ENCODE results near the gene TOR2A.
"Not testable (repeated sequence)": the region's sequence is repeated elsewhere in the genome, so short reads cannot be mapped to it uniquely, and the experiment has no call there.

The TOR2A gene

DNA sequence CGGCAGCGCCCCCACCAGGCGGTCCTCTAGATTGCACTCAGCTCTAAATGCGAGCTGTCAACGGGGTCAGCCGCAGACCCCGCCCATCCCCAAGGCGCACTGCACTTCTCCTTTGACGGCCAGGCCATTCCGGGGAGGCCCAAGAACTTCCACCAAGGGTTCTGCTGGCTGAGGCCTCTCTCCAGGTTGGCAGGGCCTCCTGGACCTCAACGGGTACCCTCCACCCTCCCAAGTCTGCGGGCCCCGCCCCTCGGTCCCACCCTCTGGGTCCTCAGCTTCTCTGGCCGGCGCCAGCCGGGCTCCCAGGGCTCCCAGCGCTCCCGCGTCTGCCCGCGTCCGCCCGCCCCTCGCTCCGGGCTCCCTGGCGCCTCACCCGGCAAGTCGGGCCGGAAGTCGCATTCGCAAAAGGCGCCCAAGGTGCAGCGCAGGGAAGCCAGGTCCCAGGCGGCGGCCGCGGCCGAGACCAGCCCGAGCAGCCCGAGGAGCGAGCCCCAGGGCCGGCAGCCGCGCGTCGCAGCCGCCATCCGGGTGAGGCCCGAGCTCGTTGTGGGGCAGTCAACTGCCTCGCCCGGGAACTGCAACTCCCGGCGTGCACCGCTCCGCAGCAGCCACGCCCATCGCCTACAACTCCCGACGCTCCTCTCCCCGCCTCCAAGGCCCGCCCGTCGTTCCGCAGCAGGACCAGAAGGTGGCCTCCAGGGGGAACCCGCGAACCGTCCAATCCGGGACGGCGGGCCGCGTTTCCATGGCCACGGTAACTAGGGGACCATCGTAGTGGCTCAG is at the start of gene TOR2A:
TSS of gene TOR2A (minus strand) at position 548 of the 783 bp plus-strand sequence. CDS start at position 524, 24 bp downstream.
- peak; percentile 99 for DNase-seq

- no peak for DNase-seq
These were observed 48.3 kb upstream of the TOR2A start for GRCh38 chr9:127783111-127784008.

GRCh38 chr9:127781806-127782205 is 46.7 kb upstream of the TOR2A start:
- DNase-seq = no peak

DNA sequence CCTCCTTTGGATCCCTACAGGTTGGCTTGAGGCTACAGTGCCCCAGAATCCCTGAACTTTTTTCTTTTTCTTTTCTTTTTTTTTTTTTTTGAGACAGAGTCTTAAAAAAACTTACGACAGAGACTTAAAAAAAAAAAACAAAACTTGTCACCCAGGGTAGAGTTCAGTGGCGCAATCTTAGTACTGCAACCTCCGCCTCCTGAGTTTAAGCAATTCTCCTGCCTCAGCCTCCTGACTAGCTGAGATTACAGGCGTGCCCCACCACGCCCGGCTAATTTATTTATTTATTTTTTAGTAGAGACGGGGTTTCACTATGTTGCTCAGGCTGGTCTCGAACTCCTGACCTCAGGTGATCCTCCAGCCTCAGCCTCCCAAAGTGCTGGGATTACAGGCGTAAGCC is 45.8 kb upstream of the TOR2A start:
- DNase-seq = not testable (repeated sequence)

DNA sequence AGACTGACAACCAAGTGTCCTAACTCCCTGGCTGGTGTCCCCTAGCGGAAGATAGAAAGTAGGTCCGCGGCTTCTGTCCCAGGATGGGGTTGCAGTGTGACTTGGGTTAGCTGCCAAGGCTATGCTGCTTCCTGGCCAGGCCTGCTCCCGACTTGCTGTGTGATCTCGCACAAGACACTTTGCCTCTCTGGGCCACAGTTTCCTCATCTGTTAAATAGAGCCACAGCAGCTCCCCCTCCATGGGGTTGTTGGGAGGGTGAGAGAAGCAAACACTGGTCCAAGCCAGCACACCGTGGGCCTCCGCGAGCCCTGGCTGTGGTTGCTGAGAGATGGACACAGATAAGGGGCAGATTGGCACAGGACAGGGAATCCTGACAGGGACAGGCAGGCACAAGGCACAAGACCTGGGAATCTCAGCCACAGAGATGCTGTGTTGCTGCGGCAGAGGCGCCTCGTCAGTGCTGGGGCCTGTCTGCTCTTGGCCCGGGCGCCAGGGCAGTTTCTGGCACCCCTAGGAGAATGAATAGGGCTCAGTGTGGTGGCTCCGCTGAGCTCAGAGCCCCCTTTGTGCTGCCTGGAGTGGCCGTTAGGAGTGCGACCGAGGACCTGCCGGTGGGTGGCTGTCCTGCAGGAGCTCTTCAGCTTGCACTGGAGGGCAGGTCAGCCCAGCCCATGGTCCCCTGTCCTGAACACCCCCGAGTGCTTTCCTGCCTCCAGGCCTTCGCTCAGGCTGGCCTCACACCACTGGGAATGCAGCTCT is 45.2 kb upstream of the TOR2A start:
- DNase-seq = no peak

DNA sequence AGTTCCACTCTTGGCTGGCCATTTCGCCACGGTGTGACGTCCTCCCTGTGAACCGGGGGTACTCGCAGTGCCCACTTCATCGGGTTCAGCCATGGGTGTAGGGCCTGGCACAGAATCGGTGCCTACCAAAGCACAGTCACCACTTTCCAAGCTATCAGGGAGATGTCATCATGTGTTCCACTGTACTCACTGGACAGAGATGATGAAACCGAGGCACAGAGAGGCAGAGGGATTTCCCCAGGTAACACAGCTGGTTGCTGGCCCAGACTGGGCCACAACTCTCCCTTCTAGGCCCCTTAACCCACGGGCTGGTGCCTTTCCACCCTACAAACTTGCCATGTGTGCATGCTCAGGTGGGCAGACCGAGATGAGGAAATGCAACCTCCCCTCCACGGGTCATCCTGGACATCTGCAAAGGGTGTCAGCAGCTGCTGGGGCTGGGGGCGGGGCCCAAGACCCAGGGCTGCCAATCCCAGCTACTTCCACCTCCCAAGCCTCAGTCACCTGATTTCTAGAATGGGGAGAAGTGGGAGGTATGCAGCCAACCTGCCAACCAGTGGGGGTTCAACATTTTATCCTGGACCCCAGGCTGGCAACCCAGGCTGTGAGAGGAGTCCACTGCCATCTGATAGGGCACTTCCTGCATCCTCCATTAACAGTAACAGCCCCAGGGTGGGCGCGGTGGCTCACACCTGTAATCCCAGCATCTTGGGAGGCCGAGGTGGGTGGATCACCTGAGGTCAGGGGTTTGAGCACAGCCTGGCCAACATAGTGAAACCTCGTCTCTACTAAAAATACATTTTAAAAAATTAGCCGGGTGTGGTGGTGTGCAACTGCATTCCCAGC is 44.3 kb upstream of the TOR2A start:
- DNase-seq = no peak

DNA sequence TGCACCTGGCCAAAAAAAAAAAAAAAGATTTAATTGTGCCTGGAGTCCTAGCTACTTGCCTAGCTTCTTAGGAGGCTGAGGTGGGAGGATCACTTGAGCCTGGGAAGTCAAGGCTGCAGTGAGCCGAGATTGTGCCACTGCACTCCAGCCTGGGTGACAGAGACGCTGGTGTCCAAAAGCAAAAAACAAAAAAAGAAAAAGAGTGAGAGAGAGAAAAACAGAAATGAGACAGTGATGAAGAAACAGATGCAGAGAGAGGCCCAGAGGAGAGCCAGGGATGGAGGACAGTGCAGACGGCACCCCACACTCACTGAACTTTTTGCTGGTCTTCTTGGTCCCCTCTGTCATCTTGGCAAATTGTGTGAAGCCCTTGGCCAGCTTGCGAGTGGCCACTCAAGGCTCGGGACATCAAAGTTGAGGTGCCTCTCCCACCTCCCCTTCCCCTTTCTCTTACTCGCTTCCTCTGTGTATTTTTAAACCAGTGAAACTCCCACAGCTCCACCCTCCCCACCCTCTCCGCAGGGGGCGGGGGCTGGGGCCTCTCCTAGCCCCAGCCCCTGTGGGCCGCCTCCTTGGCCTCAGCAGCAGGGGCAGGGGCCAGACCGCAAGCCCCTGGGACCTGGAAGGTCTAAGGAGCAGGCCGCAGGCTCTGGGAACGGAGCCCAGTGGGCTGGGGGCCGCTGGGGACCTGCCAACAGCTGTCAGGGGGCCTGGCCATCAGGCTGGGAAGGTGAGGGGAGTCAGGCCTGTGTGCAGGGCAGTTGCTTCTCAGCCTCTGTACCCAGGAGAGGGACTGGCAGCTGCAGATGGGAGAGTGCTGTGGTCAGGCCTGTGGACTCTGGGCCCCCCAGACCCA is 43.4 kb upstream of the TOR2A start, which contains the start of gene SH2D3C:
TSS of gene SH2D3C (minus strand) at position 387 of the 856 bp plus-strand sequence. CDS start at position 348, 39 bp downstream.
- no peak for DNase-seq

DNA sequence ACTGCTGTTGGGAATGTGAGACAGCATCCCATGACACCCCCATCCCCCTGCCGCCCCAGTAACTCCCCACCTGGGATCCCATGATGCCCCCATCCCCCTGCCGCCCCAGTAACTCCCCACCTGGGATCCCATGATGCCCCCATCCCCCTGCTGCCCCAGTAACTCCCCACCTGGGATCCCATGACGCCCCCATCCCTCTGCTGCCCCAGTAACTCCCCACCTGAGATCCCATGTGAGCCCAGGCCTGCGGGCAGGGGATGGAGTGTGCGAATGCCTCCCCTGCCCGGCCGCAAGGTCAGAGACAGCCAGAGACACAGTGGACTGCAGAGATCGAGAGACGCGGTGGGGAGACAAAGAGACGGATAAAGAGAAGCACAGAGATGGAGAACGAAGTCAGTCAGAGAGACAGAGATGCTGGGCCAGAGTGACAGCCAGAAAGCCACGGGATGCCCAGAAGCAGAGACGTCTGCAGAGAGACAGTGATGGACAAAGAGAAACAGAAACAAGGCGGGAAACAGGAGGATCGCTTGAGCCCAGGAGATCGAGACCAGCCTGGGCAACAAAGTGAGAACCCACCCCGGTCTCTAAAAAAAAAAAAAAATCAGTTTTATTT is 42.4 kb upstream of the TOR2A start:
- no peak for DNase-seq

DNA sequence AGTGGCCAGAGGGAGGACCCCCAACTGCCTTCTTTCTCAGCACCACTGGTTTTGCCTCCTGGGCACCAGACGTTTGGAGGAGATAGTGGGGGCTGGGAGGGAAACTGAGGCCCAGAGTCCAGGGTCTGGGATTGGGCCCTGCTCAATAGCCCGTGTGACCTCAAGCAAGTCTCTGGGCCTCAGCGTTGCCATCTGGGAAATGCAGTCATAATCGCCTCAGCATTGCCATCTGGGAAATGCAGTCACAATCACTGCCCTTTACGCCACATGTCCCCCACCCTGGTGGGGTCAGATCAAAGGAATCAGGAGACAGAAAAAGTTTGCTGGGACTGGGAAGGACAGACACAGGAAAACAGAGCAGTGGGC is 41.8 kb upstream of the TOR2A start:
- DNase-seq = no peak

- no peak for DNase-seq
These were observed 41.3 kb upstream of the TOR2A start for GRCh38 chr9:127776195-127776923.

GRCh38 chr9:127773981-127774380 is 38.9 kb upstream of the TOR2A start:
- no peak for DNase-seq

DNA sequence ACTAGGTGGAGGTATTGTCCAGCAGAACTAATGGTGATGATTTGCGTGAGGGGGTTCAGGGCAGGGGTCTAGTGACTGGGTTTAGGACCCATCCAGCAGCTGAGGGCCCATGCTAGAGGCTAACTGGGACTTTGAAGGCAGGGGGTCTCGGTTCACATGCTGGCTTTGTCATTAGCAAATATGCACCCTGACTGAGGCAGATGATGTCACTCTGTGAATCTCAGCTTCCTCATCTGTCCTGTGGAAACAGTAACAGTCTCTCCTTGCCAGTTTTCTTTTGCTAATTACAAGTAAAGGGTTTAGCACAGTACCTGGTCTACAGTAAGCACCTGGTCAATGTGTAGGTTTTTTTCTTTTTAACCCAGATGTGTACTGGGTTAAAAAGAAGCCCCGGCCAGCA is 38.2 kb upstream of the TOR2A start:
- no peak for DNase-seq

DNA sequence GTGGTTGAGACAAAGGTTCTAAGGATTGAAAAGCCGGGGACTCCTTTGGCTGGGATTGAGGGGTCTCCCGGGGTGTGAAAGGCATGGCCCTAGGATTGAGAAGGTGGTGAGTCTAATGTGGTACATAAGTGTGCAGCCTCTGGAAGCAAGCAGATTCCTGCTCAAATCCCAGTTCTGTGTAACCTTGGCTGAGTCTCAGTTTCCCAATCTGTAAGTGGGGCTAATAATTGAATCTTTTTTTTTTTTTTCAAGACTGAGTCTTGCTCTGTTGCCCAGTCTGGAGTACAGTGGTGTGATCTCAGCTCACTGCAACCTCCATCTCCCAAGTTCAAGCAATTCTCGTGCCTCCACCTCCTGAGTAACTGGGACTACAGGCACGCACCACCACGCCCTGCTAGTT is 37.5 kb upstream of the TOR2A start:
- DNase-seq = no peak

GRCh38 chr9:127771570-127772189 is 36.6 kb upstream of the TOR2A start:
- no peak for DNase-seq

- peak; percentile 98 for DNase-seq
These were observed 35.9 kb upstream of the TOR2A start for GRCh38 chr9:127770905-127771569.

DNA sequence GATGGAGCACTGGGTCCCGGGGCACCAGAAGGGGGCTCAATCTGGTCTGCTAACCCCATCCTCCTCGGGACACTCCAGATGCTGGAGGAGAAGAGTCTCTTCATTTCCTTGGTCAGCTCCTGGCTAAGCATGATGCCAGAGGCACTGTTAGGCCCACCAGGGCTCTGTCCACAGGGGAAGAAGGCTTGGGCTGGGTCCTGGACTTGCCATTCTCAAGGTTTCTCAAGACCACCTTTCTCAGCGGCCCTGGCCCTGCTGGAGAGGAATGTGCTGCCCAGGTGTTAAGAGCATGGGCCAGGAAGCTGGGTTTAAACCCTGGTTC is 35.5 kb upstream of the TOR2A start:
- no peak for DNase-seq

- DNase-seq = no peak
These were observed 35.0 kb upstream of the TOR2A start for GRCh38 chr9:127769929-127770582.

- DNase-seq = no peak
These were observed 34.0 kb upstream of the TOR2A start for GRCh38 chr9:127769101-127769500.

DNA sequence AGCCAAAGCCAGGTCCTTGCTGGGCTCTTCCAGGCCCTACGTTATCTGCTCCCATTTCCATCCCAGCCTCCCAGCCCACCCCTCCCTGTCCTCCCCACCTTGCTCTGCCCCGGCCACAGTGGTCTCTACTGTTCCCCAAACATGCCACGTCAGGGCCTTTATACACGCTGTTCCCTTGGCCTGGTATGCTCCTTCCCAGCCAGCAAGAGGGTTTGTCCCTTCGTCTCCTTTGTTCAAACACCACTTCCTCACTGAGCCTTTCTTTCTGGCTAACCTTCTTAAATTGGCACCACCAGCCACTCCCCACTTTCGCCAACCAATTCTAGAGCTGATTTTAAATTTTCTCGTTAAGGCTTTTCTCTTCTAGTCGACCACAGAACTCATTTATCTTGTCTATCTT is 33.6 kb upstream of the TOR2A start:
- DNase-seq = no peak

Data from eye (tissue), 1 donor.